GM12891 (cell line): Measurements from ENCODE around the gene TSPAN3.

ENCODE experiments used
- POLR2A ChIP-seq: IDR thresholded peaks from 2 replicates; pipeline ENCODE4 v1.6.1; 2011; ENCODE audit warnings: low read depth, low read length, control low read depth
- POLR2AphosphoS5 ChIP-seq: IDR thresholded peaks from 2 replicates; pipeline ENCODE4 v1.6.1; 2011; ENCODE audit warnings: low read depth, low read length, control low read depth
- SPI1 ChIP-seq: IDR thresholded peaks from 2 replicates; pipeline ENCODE4 v1.6.1; 2011; ENCODE audit warnings: low read depth, low read length, control low read depth
- TAF1 ChIP-seq: IDR thresholded peaks from 2 replicates; pipeline ENCODE4 v1.6.1; 2011; ENCODE audit warnings: low read depth, low read length, control low read depth

DNA sequence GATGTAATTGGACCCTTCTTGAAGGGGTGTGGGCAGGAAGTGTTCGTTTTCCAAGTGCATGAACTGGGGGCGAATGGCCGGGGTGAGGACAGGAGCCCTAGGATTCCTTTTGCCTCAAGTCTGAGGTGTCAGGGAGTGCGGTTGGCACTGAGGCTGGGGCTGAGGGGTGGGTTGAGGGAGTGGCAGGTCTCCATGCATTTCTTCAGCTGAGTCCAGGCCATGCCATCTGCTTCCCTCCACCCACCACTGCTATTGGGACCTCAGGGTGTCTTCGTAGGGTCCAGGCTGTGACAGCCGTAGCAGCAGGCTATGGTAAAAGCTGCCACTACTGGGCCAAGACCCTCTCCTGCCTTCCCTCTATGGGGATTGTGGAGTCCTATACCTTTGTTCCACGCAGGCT lies 25.6 kb upstream of the TSPAN3 start:
- TF ChIP-seq POLR2A (no peak), POLR2AphosphoS5 (no peak), TAF1 (no peak), SPI1 (no peak)
